CD14-positive monocyte (primary cell): Measurements from ENCODE around the gene MRPL54. TPM values are rescaled to one million over a fixed set of nuclear protein-coding genes. Genes with fewer than 3 reads are reported as not detected.

Experiments
- DNase-seq, 3 donors: peaks; one replicate each; pipeline ENCODE4 v3.0.0-alpha.2; 2011 to 2022
- H2AFZ ChIP-seq: 2 replicates; pipeline ENCODE4 v1.6.0; 2012; ENCODE audit warnings: mild to moderate bottlenecking, low read depth, low read length, inconsistent platforms; ENCODE audit not compliant: insufficient read depth, poor library complexity, severe bottlenecking
- H3K27ac ChIP-seq, 2 donors: 1 replicate in 1 of 2; 2 replicates in 1 of 2; pipeline ENCODE4 v1.5.1; 2012 to 2013; ENCODE audit warnings: low read length in 2 of 2, control low read depth in 1 of 2, inconsistent platforms in 1 of 2, low read depth in 1 of 2, mild to moderate bottlenecking in 1 of 2
- H3K27me3 ChIP-seq, 2 donors: one replicate each; pipeline versions ENCODE4 v1.6.0 to v1.6.1; 2011 to 2013; ENCODE audit warnings: low read length in 2 of 2; ENCODE audit not compliant: control insufficient read depth in 2 of 2, insufficient read depth in 2 of 2
- H3K36me3 ChIP-seq, 2 donors: replicated peaks in 1 of 2; 1 replicate in 1 of 2; 2 replicates in 1 of 2; pipeline versions ENCODE4 v1.5.1 to v1.6.1; 2012 to 2013; ENCODE audit warnings: low read length in 2 of 2, control low read depth in 1 of 2, inconsistent platforms in 1 of 2, mild to moderate bottlenecking in 1 of 2; ENCODE audit not compliant: insufficient read depth in 2 of 2, control insufficient read depth in 1 of 2
- H3K4me1 ChIP-seq, 2 donors: 1 replicate in 1 of 2; 2 replicates in 1 of 2; pipeline versions ENCODE4 v1.5.1 to v1.6.1; 2012 to 2013; ENCODE audit warnings: low read length in 2 of 2, control low read depth in 1 of 2, inconsistent platforms in 1 of 2, mild to moderate bottlenecking in 1 of 2, moderate library complexity in 1 of 2; ENCODE audit not compliant: insufficient read depth in 2 of 2, control insufficient read depth in 1 of 2
- H3K4me2 ChIP-seq: replicated peaks from 2 replicates; pipeline ENCODE3; 2012; ENCODE audit warnings: low read length, moderate library complexity, mild to moderate bottlenecking; ENCODE audit not compliant: poor library complexity, severe bottlenecking; ENCODE audit errors: extremely low read depth
- H3K4me3 ChIP-seq, 3 experiments: fragments of 200-600 bp in 1 of 3; sonication (generic) in 1 of 3; replicated peaks in 1 of 3; 1 replicate in 2 of 3; 2 replicates in 1 of 3; pipeline ENCODE4 v1.5.1; 2011 to 2013; ENCODE audit warnings: low read length in 3 of 3, mild to moderate bottlenecking in 3 of 3, control low read depth in 2 of 3, low read depth in 2 of 3, inconsistent platforms in 1 of 3, moderate library complexity in 1 of 3
- H3K79me2 ChIP-seq: 2 replicates; pipeline ENCODE4 v1.6.0; 2012; ENCODE audit warnings: mild to moderate bottlenecking, control low read depth, inconsistent platforms, low read length, moderate library complexity; ENCODE audit not compliant: insufficient read depth
- H3K9ac ChIP-seq: 2 replicates; pipeline ENCODE4 v1.6.0; 2017; ENCODE audit warnings: low read length, mild to moderate bottlenecking; ENCODE audit not compliant: insufficient read depth, poor library complexity, severe bottlenecking
- H3K9me3 ChIP-seq, 2 donors: replicated peaks in 1 of 2; 1 replicate in 1 of 2; 2 replicates in 1 of 2; pipeline versions ENCODE4 v1.5.1 to v1.6.1; 2012 to 2013; ENCODE audit warnings: low read length in 2 of 2, control low read depth in 1 of 2; ENCODE audit not compliant: control insufficient read depth in 1 of 2, insufficient read depth in 1 of 2
- H4K20me1 ChIP-seq: 2 replicates; pipeline ENCODE4 v1.6.0; 2012; ENCODE audit warnings: mild to moderate bottlenecking, low read length, control low read depth, moderate library complexity; ENCODE audit not compliant: insufficient read depth
- H3K27ac Mint-ChIP-seq, 7 donors: one replicate each; pipeline ENCODE4 v1.8.0; 2020; ENCODE audit warnings: mild to moderate bottlenecking in 7 of 7, mixed read lengths in 7 of 7, moderate library complexity in 6 of 7, inconsistent platforms in 2 of 7
- H3K27me3 Mint-ChIP-seq, 3 donors: one replicate each; pipeline ENCODE4 v1.8.0; 2021 to 2022; ENCODE audit warnings: low read depth in 3 of 3, mild to moderate bottlenecking in 3 of 3, mixed read lengths in 3 of 3, moderate library complexity in 3 of 3, inconsistent platforms in 1 of 3
- H3K36me3 Mint-ChIP-seq, 2 donors: one replicate each; pipeline ENCODE4 v1.8.0; 2020; ENCODE audit warnings: mixed read lengths in 2 of 2, inconsistent platforms in 1 of 2, mild to moderate bottlenecking in 1 of 2
- H3K4me1 Mint-ChIP-seq: one replicate; pipeline ENCODE4 v1.8.0; 2020; ENCODE audit warnings: mild to moderate bottlenecking, mixed read lengths
- H3K4me3 Mint-ChIP-seq, 2 donors: one replicate each; pipeline ENCODE4 v1.8.0; 2020; ENCODE audit warnings: mild to moderate bottlenecking in 2 of 2, mixed read lengths in 2 of 2, moderate library complexity in 1 of 2
- H3K9me3 Mint-ChIP-seq, 7 donors: one replicate each; pipeline ENCODE4 v1.8.0; 2020 to 2022; ENCODE audit warnings: mixed read lengths in 7 of 7, mild to moderate bottlenecking in 6 of 7, moderate library complexity in 6 of 7, inconsistent platforms in 2 of 7
- CTCF ChIP-seq: fragments of 200-600 bp; IDR thresholded peaks from one replicate; pipeline ENCODE4 v1.8.0; 2022; ENCODE audit warnings: antibody characterized with exemption, mild to moderate bottlenecking
- WGBS: methylation state at CpG from one replicate; pipeline ENCODE4 v1.1.5; 2013; ENCODE audit warnings: missing lambda C conversion rate; ENCODE audit not compliant: insufficient coverage; 5-methylcytosine and 5-hydroxymethylcytosine counted together
- intact Hi-C, 2 donors: fragments of 100-400 bp; cut with micrococcal nuclease; formaldehyde crosslinking; loops; one replicate each; pipeline versions ENCODE4 v1.15.0 to v1.15.1; 2023
- polyA plus RNA-seq, 3 donors: library from polyadenylated mRNA; depleted of rRNA in 1 of 3; unstranded in 2 of 3; stranded (reverse) in 1 of 3; fragments of 300-500 nt in 2 of 3; fragments of >200 nt in 1 of 3; fragmentation: Illumina TruSeq in 2 of 3; gene quantifications; 1 replicate in 2 of 3; 2 replicates in 1 of 3; pipeline ENCODE4 v1.2.3, GENCODE V29; 2012 to 2021

Gene MRPL54
- polyA plus RNA-seq, 3 donors = 39.9 to 133 (median 115) TPM

DNA sequence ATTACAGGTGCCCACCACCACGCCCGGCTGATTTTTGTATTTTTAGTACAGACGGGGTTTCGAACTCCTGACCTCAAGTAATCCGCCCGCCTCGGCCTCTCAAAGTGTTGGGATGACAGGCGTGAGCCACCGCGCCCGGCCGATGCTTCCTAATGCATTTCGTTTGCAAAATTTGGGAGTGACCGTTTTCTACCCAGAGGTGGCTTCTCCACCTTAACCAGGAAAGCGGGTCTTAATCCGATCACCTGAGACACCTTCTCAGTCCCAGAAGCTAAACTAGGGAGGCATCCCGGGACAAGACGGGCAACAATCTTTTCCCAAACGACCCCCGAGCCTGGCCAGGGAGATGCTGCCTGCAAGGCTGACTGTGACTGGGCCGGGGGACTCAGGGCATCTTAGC, 38.5 kb downstream of the MRPL54 start:
- H3K9me3 Mint-ChIP-seq = peaks cover 6 to 21% (median 9%) of the 10 kb centered on the region in 7 donors

GRCh38 chr19:3801412-3802096, 39.1 kb downstream of the MRPL54 start:
- TF ChIP-seq CTCF = no peak
- peaks cover 7% of the 10 kb centered on the region for H3K4me1 Mint-ChIP-seq
- WGBS = under 1% methylated on average over 35 of the region's 46 CpGs
- peak overlapping the region in 1 of 7 donors; percentile 75 for H3K27ac Mint-ChIP-seq
- H3K36me3 Mint-ChIP-seq = peaks cover 0 to 2% of the 10 kb centered on the region in 2 donors
- Histone ChIP-seq H2AFZ (peak overlapping the region; percentile 8), H3K36me3 (no peaks in the 10 kb centered on the region), H3K79me2 (no peaks in the 10 kb centered on the region), H3K4me2 (no peak overlapping the region), H3K4me3 (no peak overlapping the region), H3K27me3 (peaks cover 10 to 34% of the 10 kb centered on the region in 2 donors), H4K20me1 (no peaks in the 10 kb centered on the region), H3K4me1 (peaks cover 8 to 12% of the 10 kb centered on the region in 2 donors), H3K9ac (no peak overlapping the region), H3K9me3 (peaks cover under 1 to 4% of the 10 kb centered on the region in 2 donors), H3K27ac (no peak overlapping the region)
- H3K4me3 Mint-ChIP-seq = peak overlapping the region; percentile 47 to 73
- H3K9me3 Mint-ChIP-seq = peaks cover 4 to 17% (median 6%) of the 10 kb centered on the region in 7 donors
- intact Hi-C loops = no loop called here
- H3K27me3 Mint-ChIP-seq = peaks cover 50 to 55% (median 53%) of the 10 kb centered on the region in 3 donors
- DNase-seq = no peak

More for the DNA sequence above, 38.5 kb downstream of the MRPL54 start:
- Histone ChIP-seq H3K4me3 (no peak overlapping the region), H3K9me3 (peaks cover 2 to 5% of the 10 kb centered on the region in 2 donors), H4K20me1 (no peaks in the 10 kb centered on the region), H3K4me1 (peaks cover 8 to 12% of the 10 kb centered on the region in 2 donors), H3K9ac (no peak overlapping the region), H3K27ac (no peak overlapping the region), H2AFZ (peak overlapping the region; percentile 8), H3K4me2 (no peak overlapping the region), H3K36me3 (no peaks in the 10 kb centered on the region), H3K27me3 (peaks cover 10 to 34% of the 10 kb centered on the region in 2 donors), H3K79me2 (no peaks in the 10 kb centered on the region)
- peak overlapping the region in 1 of 7 donors; percentile 68 for H3K27ac Mint-ChIP-seq
- 42% methylated on average over 21 of the region's 21 CpGs for WGBS
- DNase-seq = no peak
- TF ChIP-seq CTCF = no peak
- peaks cover 52 to 55% (median 53%) of the 10 kb centered on the region in 3 donors for H3K27me3 Mint-ChIP-seq
- intact Hi-C loops = no loop called here
- H3K4me1 Mint-ChIP-seq = peaks cover 7% of the 10 kb centered on the region
- peak overlapping the region in 1 of 2 donors; percentile 73 for H3K4me3 Mint-ChIP-seq
- H3K36me3 Mint-ChIP-seq = peaks cover 0 to 2% of the 10 kb centered on the region in 2 donors
